Prostate gland (tissue), 2 donors: ENCODE results near the gene GALNTL6. TPM values are rescaled to one million over a fixed set of nuclear protein-coding genes. Genes with fewer than 3 reads are reported as not detected.

ENCODE experiments used
- DNase-seq: peaks from one replicate; pipeline ENCODE4 v3.0.0-alpha.2; 2019; ENCODE audit warnings: low spot score
- H3K27ac ChIP-seq, 2 donors: fragments of 200-600 bp; sonication (generic); 2 replicates each; pipeline ENCODE4 v1.5.1; 2017 to 2019
- H3K27me3 ChIP-seq: fragments of 200-600 bp; sonication (generic); replicated peaks from 2 replicates; pipeline ENCODE4 v1.5.1; 2019; ENCODE audit not compliant: insufficient read depth
- H3K36me3 ChIP-seq, 2 donors: fragments of 200-600 bp; sonication (generic); 1 replicate in 1 of 2; 2 replicates in 1 of 2; pipeline versions ENCODE4 v1.5.1 to v1.8.1; 2017 to 2019
- H3K4me1 ChIP-seq: fragments of 200-600 bp; sonication (generic); replicated peaks from 2 replicates; pipeline ENCODE4 v1.5.1; 2019
- H3K4me3 ChIP-seq, 2 donors: fragments of 200-600 bp; sonication (generic); 2 replicates each; pipeline ENCODE4 v1.5.1; 2017 to 2019
- H3K9me3 ChIP-seq: fragments of 200-600 bp; sonication (generic); 2 replicates; pipeline ENCODE4 v1.5.1; 2017
- POLR2A ChIP-seq: fragments of 450-650 bp; IDR thresholded peaks from one replicate; pipeline ENCODE4 v1.6.1; 2016; ENCODE audit warnings: antibody characterized with exemption, mild to moderate bottlenecking
- POLR2AphosphoS5 ChIP-seq: sonication (generic); formaldehyde crosslinking; IDR thresholded peaks from one replicate; pipeline ENCODE4 v1.6.1; 2017; ENCODE audit warnings: antibody characterized with exemption
- WGBS: methylation state at CpG from one replicate; pipeline ENCODE4 v1.1.5; 2018; 5-methylcytosine and 5-hydroxymethylcytosine counted together
- intact Hi-C: fragments of 100-400 bp; cut with DNase I; formaldehyde crosslinking; loops from one replicate; pipeline ENCODE4 v1.14.2; 2022
- total RNA-seq, 2 donors: library from RNA; depleted of rRNA; stranded (reverse); fragments of >200 nt; gene quantifications; one replicate each; pipeline ENCODE4 v1.1.0, GENCODE V29; 2016
- TF ChIP-seq, protein P1 (sequence below), 4 experiments: fragments of 200-600 bp in 2 of 4; fragments of 450-650 bp in 2 of 4; sonication (generic) in 2 of 4; IDR thresholded peaks; 1 replicate in 3 of 4; 2 replicates in 1 of 4; pipeline ENCODE4 v1.5.1; 2016 to 2019; ENCODE audit warnings: antibody characterized with exemption in 4 of 4, mild to moderate bottlenecking in 2 of 4, moderate library complexity in 2 of 4

GALNTL6 gene
- total RNA-seq, 2 donors from 2014 or later = 0.23 to 0.85 TPM

DNA sequence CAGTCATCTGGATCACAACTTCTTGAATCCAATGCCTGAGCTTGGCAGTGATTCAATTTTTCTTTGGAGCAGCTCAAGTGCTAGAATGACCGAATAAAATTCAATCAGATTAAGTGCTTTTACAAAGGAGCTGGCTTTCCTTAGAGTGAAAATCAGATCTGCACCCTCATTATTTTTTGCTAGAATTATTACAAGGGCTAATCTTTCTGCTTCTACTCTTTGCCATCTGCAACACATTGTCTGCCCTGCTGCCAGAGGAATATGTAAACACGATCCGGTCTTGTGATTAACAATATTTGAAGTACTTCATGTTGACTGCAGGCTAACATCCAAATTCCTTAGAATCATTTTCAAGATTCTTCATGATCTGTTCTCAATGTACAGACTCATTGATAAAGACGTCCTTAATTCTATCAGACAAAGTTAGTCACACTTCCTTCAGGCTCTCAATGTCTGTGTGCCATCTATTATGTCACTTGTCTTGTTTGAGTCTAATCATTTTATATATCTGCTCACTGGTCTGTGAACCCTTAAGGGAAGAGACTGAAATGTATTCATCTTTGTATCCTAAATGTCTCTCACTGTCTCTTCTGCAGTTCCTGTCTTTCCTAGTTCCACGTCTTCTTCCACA lies 531.2 kb downstream of the GALNTL6 start:
- TF ChIP-seq POLR2A = no peak
- H3K27me3 ChIP-seq = no peaks in the 10 kb centered on the region
- no peak overlapping the region for H3K4me3 ChIP-seq
- no peaks in the 10 kb centered on the region for H3K4me1 ChIP-seq
- intact Hi-C loops = no loop called here
- H3K27ac ChIP-seq = no peak overlapping the region
- H3K9me3 ChIP-seq = no peaks in the 10 kb centered on the region
- DNase-seq = no peak
- no peaks in the 10 kb centered on the region for H3K36me3 ChIP-seq
- 39% methylated on average over 5 of the region's 5 CpGs for WGBS

DNA sequence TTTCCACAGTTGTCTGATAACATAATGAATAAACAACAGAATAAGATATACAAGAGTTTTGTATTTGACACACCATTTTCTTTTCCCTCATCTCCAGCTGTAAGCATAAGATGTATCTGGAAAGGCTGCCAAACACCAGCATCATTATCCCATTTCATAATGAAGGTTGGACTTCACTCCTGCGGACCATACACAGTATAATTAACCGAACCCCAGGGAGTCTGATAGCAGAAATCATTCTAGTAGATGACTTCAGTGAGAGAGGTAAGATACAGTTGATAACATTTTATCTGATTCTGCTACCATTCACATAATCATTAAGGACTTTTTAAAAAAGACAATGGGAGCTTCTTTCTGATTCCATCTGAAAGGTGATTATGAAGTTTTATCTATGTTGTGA lies 535.2 kb downstream of the GALNTL6 start:
- H3K4me1 ChIP-seq = no peaks in the 10 kb centered on the region
- no peaks in the 10 kb centered on the region for H3K9me3 ChIP-seq
- TF ChIP-seq, protein P1, sequence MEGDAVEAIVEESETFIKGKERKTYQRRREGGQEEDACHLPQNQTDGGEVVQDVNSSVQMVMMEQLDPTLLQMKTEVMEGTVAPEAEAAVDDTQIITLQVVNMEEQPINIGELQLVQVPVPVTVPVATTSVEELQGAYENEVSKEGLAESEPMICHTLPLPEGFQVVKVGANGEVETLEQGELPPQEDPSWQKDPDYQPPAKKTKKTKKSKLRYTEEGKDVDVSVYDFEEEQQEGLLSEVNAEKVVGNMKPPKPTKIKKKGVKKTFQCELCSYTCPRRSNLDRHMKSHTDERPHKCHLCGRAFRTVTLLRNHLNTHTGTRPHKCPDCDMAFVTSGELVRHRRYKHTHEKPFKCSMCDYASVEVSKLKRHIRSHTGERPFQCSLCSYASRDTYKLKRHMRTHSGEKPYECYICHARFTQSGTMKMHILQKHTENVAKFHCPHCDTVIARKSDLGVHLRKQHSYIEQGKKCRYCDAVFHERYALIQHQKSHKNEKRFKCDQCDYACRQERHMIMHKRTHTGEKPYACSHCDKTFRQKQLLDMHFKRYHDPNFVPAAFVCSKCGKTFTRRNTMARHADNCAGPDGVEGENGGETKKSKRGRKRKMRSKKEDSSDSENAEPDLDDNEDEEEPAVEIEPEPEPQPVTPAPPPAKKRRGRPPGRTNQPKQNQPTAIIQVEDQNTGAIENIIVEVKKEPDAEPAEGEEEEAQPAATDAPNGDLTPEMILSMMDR (IDR thresholded peaks at IDR 0.05) = no peak
- TF ChIP-seq POLR2AphosphoS5 = no peak
- TF ChIP-seq POLR2A = no peak
- no peak overlapping the region for H3K27ac ChIP-seq
- no peak for DNase-seq
- intact Hi-C loops = no loop called here
- WGBS = 87% methylated on average over 2 of the region's 2 CpGs
- no peak overlapping the region for H3K4me3 ChIP-seq
- no peaks in the 10 kb centered on the region for H3K36me3 ChIP-seq
- H3K27me3 ChIP-seq = no peaks in the 10 kb centered on the region

DNA sequence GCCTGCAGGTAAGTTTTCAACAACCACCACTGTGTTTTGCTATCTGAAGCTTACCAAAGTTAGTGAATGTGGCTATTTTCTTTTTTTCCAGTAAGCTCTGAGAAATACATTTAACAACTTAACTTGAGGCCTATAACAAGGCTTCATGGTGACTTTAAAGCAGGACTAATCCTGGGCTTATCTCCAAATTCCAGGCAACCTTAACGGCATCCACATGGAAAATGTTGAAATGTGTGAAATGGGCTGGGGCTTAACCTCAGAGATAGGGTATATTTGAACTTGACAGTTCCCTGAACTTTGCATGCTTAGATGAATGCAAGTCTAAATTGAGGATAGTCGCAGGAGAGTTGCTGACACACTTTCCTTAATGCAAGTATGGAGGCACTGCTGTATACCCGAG lies 539.2 kb downstream of the GALNTL6 start:
- no peak overlapping the region for H3K4me3 ChIP-seq
- intact Hi-C loops = no loop called here
- no peak overlapping the region for H3K27ac ChIP-seq
- TF ChIP-seq, protein P1 (IDR thresholded peaks at IDR 0.05) = no peak
- TF ChIP-seq POLR2A (no peak), POLR2AphosphoS5 (no peak)
- no peaks in the 10 kb centered on the region for H3K36me3 ChIP-seq
- H3K4me1 ChIP-seq = no peaks in the 10 kb centered on the region
- no peaks in the 10 kb centered on the region for H3K9me3 ChIP-seq
- no peak for DNase-seq
- H3K27me3 ChIP-seq = no peaks in the 10 kb centered on the region
- WGBS = 61% methylated on average over 3 of the region's 3 CpGs

DNA sequence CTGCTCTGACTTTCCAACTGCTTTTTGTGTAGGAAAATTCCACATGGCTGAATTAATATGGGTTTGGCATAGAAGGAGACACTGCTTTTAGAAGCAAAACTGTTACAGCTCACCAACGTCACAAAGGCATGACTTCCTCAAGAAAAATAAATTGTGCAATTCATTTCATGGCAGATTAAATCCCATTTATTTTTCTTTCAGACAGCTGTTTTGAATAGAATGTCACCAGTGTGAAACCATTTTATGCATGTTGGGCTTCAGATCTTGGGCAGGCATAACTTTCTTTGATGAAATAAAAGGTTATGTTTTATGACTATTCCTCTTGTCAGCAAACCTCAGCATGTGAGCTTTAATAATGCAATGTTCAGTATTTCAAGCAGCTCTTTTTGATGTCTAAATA lies 542.8 kb downstream of the GALNTL6 start:
- DNase-seq = no peak
- intact Hi-C loops = no loop called here
- no peaks in the 10 kb centered on the region for H3K4me1 ChIP-seq
- H3K27ac ChIP-seq = no peak overlapping the region
- H3K4me3 ChIP-seq = no peak overlapping the region
- H3K36me3 ChIP-seq = no peaks in the 10 kb centered on the region
- TF ChIP-seq, protein P1 (IDR thresholded peaks at IDR 0.05) = no peak
- TF ChIP-seq POLR2A (no peak), POLR2AphosphoS5 (peak; percentile 7)
- H3K27me3 ChIP-seq = no peaks in the 10 kb centered on the region
- H3K9me3 ChIP-seq = no peaks in the 10 kb centered on the region
- WGBS = 15% methylated on average over 1 of the region's 1 CpG

DNA sequence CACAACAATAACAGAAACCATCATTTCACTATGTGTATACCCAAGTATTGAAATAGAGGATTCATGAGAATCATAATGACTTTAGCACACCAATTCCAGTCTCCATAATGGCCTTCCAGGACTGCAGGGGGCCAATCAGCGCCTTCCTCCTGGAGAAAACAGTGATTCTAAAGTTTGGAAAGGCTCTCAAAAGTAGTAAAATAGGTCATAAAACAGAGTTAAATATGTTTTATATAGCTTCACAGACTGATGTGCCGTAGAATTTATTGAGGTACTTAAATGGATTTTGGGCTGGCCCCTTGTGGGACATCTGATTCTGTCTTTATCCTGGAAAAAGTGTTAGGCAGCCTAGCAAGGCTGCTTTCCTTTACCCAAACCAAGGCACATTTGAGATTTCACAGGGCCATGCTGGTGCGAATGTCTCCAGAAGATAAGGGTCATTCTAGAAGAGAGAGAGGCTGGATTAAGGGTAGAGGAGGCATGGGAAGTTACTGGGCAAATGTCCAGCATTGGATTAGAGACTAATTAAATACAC lies 543.9 kb downstream of the GALNTL6 start:
- Histone ChIP-seq H3K4me1 (no peaks in the 10 kb centered on the region), H3K36me3 (no peaks in the 10 kb centered on the region), H3K27ac (no peak overlapping the region), H3K9me3 (no peaks in the 10 kb centered on the region), H3K4me3 (no peak overlapping the region), H3K27me3 (no peaks in the 10 kb centered on the region)
- WGBS = 49% methylated on average over 3 of the region's 3 CpGs
- TF ChIP-seq POLR2AphosphoS5 = no peak
- TF ChIP-seq, protein P1 (IDR thresholded peaks at IDR 0.05) = no peak
- TF ChIP-seq POLR2A = no peak
- intact Hi-C loops = no loop called here
- DNase-seq = no peak
